IMR-90 (cell line): ENCODE results near the gene RHOT1. TPM values are rescaled to one million over a fixed set of nuclear protein-coding genes. Genes with fewer than 3 reads are reported as not detected.

Experiments used
- ATAC-seq: fragments of 200-7000 bp; cut with Tn5 transposase; 2 replicates; pipeline ENCODE4 v1.9.1; 2020; ENCODE audit warnings: low read depth, mild to moderate bottlenecking, moderate library complexity
- BruUV-seq: library from RNA; stranded (reverse); fragments of 400-500 nt; replicated peaks from 2 replicates; lab custom pipeline; 2021; lab: Mats Ljungman, UMichigan
- CTCF ChIA-PET: fragments of 300-600 bp; formaldehyde crosslinking; extraction: SDS; loops from one replicate; lab custom pipeline; 2021; ENCODE audit warnings: antibody characterized with exemption; lab: Yijun Ruan, JAX
- POLR2A ChIA-PET: fragments of 300-600 bp; sonication (Branson Sonifier 250); formaldehyde crosslinking; loops from one replicate; lab custom pipeline; 2022; ENCODE audit warnings: antibody characterized with exemption; ENCODE audit not compliant: unreplicated experiment; lab: Charles Lee
- DNase-seq: peaks from one replicate; pipeline ENCODE4 v3.0.0; 2013
- H2AFZ ChIP-seq: replicated peaks from 2 replicates; pipeline ENCODE3; 2013; ENCODE audit warnings: low read length, mild to moderate bottlenecking; ENCODE audit not compliant: poor library complexity
- H2AK5ac ChIP-seq: 2 replicates; pipeline ENCODE4 v1.6.1; 2013; ENCODE audit warnings: low read depth, low read length, inconsistent platforms
- H2AK9ac ChIP-seq: replicated peaks from 2 replicates; pipeline ENCODE3; 2013; ENCODE audit warnings: mild to moderate bottlenecking, low read depth, low read length, moderate library complexity; ENCODE audit not compliant: poor library complexity
- H2BK120ac ChIP-seq: 2 replicates; pipeline ENCODE4 v1.6.1; 2013; ENCODE audit warnings: low read depth, low read length, inconsistent platforms
- H2BK15ac ChIP-seq: 3 replicates; pipeline ENCODE4 v1.6.1; 2013; ENCODE audit warnings: low read depth, low read length, inconsistent platforms
- H2BK20ac ChIP-seq: 2 replicates; pipeline ENCODE4 v1.6.1; 2013; ENCODE audit warnings: low read depth, mild to moderate bottlenecking, inconsistent platforms, low read length, moderate library complexity
- H2BK5ac ChIP-seq: 2 replicates; pipeline ENCODE4 v1.6.1; 2013; ENCODE audit warnings: mild to moderate bottlenecking, low read depth, low read length, inconsistent platforms; ENCODE audit not compliant: poor library complexity, severe bottlenecking
- H3K14ac ChIP-seq: replicated peaks from 2 replicates; pipeline ENCODE4 v1.6.1; 2013; ENCODE audit warnings: low read depth, low read length, inconsistent platforms
- H3K18ac ChIP-seq: 2 replicates; pipeline ENCODE4 v1.6.1; 2013; ENCODE audit warnings: low read depth, low read length, control low read depth
- H3K23ac ChIP-seq: 2 replicates; pipeline ENCODE4 v1.6.1; 2013; ENCODE audit warnings: low read depth, low read length, inconsistent platforms
- H3K27ac ChIP-seq: 2 replicates; pipeline ENCODE4 v1.5.1; 2013; ENCODE audit warnings: mild to moderate bottlenecking, control low read depth, low read length; ENCODE audit not compliant: insufficient read depth
- H3K27me3 ChIP-seq: 2 replicates; pipeline ENCODE4 v1.6.1; 2013; ENCODE audit warnings: low read length; ENCODE audit not compliant: control insufficient read depth, insufficient read depth
- H3K36me3 ChIP-seq: 2 replicates; pipeline ENCODE4 v1.6.1; 2013; ENCODE audit warnings: low read length, mixed read lengths; ENCODE audit not compliant: control insufficient read depth, insufficient read depth
- H3K4ac ChIP-seq: 2 replicates; pipeline ENCODE4 v1.6.1; 2013; ENCODE audit warnings: low read depth, low read length, inconsistent platforms
- H3K4me1 ChIP-seq: 2 replicates; pipeline ENCODE4 v1.6.1; 2013; ENCODE audit warnings: low read length, mixed read lengths; ENCODE audit not compliant: control insufficient read depth, insufficient read depth
- H3K4me2 ChIP-seq: 2 replicates; pipeline ENCODE4 v1.6.1; 2013; ENCODE audit warnings: low read depth, mild to moderate bottlenecking, control low read depth, low read length, moderate library complexity
- H3K4me3 ChIP-seq: 2 replicates; pipeline ENCODE4 v1.5.1; 2013; ENCODE audit warnings: low read depth, mild to moderate bottlenecking, control low read depth, low read length, moderate library complexity; ENCODE audit not compliant: insufficient read depth
- H3K56ac ChIP-seq: 2 replicates; pipeline ENCODE4 v1.6.1; 2013; ENCODE audit warnings: low read length, inconsistent platforms; ENCODE audit not compliant: insufficient read depth; ENCODE audit errors: extremely low read depth
- H3K79me1 ChIP-seq, 2 experiments: 2 replicates each; pipeline ENCODE4 v1.6.1; 2013; ENCODE audit warnings: low read length in 2 of 2, inconsistent platforms in 1 of 2, low read depth in 1 of 2
- H3K9ac ChIP-seq: 2 replicates; pipeline ENCODE4 v1.6.1; 2013; ENCODE audit warnings: low read depth, low read length, control low read depth
- H3K9me1 ChIP-seq: 2 replicates; pipeline ENCODE4 v1.6.1; 2013; ENCODE audit warnings: low read length, inconsistent platforms; ENCODE audit not compliant: insufficient read depth
- H3K9me3 ChIP-seq: 2 replicates; pipeline ENCODE4 v1.6.1; 2013; ENCODE audit warnings: low read length; ENCODE audit not compliant: control insufficient read depth, insufficient read depth
- H4K20me1 ChIP-seq: 2 replicates; pipeline ENCODE4 v1.6.1; 2013; ENCODE audit warnings: low read length, inconsistent platforms; ENCODE audit not compliant: insufficient read depth
- H4K5ac ChIP-seq: 2 replicates; pipeline ENCODE4 v1.6.1; 2013; ENCODE audit warnings: mild to moderate bottlenecking, low read depth, low read length, control low read depth
- H4K8ac ChIP-seq, 2 experiments: 2 replicates each; pipeline ENCODE4 v1.6.1; 2013; ENCODE audit warnings: low read depth in 2 of 2, low read length in 2 of 2, control low read depth in 1 of 2, inconsistent platforms in 1 of 2
- H4K91ac ChIP-seq: 2 replicates; pipeline ENCODE4 v1.6.1; 2013; ENCODE audit warnings: low read depth, low read length, inconsistent platforms; ENCODE audit not compliant: insufficient read depth
- BHLHE40 ChIP-seq: fragments of 150-350 bp; IDR thresholded peaks from 2 replicates; pipeline ENCODE4 v1.6.1; 2016; ENCODE audit warnings: mild to moderate bottlenecking, low read depth, low read length
- CEBPB ChIP-seq: IDR thresholded peaks from 2 replicates; pipeline ENCODE4 v1.6.1; 2012; ENCODE audit warnings: low read depth, low read length, improper control_type of control experiment
- CHD1 ChIP-seq: IDR thresholded peaks from 2 replicates; pipeline ENCODE4 v1.6.1; 2012; ENCODE audit warnings: low read depth, low read length, improper control_type of control experiment
- FOS ChIP-seq: fragments of 150-350 bp; IDR thresholded peaks from 2 replicates; pipeline ENCODE4 v1.6.1; 2016; ENCODE audit warnings: low read depth, low read length
- MAFK ChIP-seq: IDR thresholded peaks from 2 replicates; pipeline ENCODE4 v1.6.1; 2012; ENCODE audit warnings: low read depth, low read length, improper control_type of control experiment
- MAZ ChIP-seq: IDR thresholded peaks from 2 replicates; pipeline ENCODE4 v1.6.1; 2012; ENCODE audit warnings: low read depth, mild to moderate bottlenecking, low read length, improper control_type of control experiment, moderate library complexity, borderline replicate concordance
- MXI1 ChIP-seq: IDR thresholded peaks from 2 replicates; pipeline ENCODE4 v1.6.1; 2012; ENCODE audit warnings: low read depth, mild to moderate bottlenecking, low read length, moderate library complexity, borderline replicate concordance
- NFE2L2 ChIP-seq: fragments of 150-350 bp; IDR thresholded peaks from 2 replicates; pipeline ENCODE4 v1.6.1; 2016; ENCODE audit warnings: low read depth, mild to moderate bottlenecking, low read length
- POLR2A ChIP-seq: IDR thresholded peaks from 2 replicates; pipeline ENCODE4 v1.6.1; 2012; ENCODE audit warnings: mild to moderate bottlenecking, low read depth, low read length
- RAD21 ChIP-seq: IDR thresholded peaks from 2 replicates; pipeline ENCODE4 v1.6.1; 2012; ENCODE audit warnings: low read length, improper control_type of control experiment
- RCOR1 ChIP-seq: IDR thresholded peaks from 2 replicates; pipeline ENCODE4 v1.6.1; 2012; ENCODE audit warnings: mild to moderate bottlenecking, low read length, improper control_type of control experiment; ENCODE audit not compliant: insufficient replicate concordance
- RFX5 ChIP-seq: IDR thresholded peaks from 2 replicates; pipeline ENCODE4 v1.8.0; 2012; ENCODE audit warnings: low read depth, mild to moderate bottlenecking, low read length, moderate library complexity
- SMC3 ChIP-seq: fragments of 150-350 bp; IDR thresholded peaks from 2 replicates; pipeline ENCODE4 v1.6.1; 2016; ENCODE audit warnings: low read depth, mild to moderate bottlenecking, antibody characterized with exemption, low read length, moderate library complexity
- WGBS, 2 experiments: methylation state at CpG; one replicate each; pipeline versions ENCODE4 v1.1.5 to v1.1.7; 2013; ENCODE audit warnings: missing lambda C conversion rate in 2 of 2; ENCODE audit not compliant: insufficient read length in 1 of 2; ENCODE audit errors: extremely low coverage in 2 of 2; 5-methylcytosine and 5-hydroxymethylcytosine counted together
- dilution Hi-C: fragments of 300-500 bp; cut with HindIII; formaldehyde crosslinking; loops from one replicate; pipeline ENCODE4 v1.14.3; 2018; ENCODE audit warnings: low sequenced_read_pairs; ENCODE audit not compliant: unreplicated experiment
- in situ Hi-C: fragments of 300-500 bp; cut with MboI; formaldehyde crosslinking; loops from 3 replicates; pipeline ENCODE4 v1.14.3; 2019; ENCODE audit warnings: low sequenced_read_pairs, inconsistent platforms, mixed read lengths
- intact Hi-C: fragments of 100-400 bp; cut with micrococcal nuclease; formaldehyde crosslinking; loops from 2 replicates; pipeline ENCODE4 v1.10.0; 2022
- polyA plus RNA-seq, 3 experiments: library from polyadenylated mRNA; depleted of rRNA; stranded (reverse); fragments of >200 nt; gene quantifications; 2 replicates each; pipeline ENCODE4 v1.2.3, GENCODE V29; 2012; ENCODE audit warnings: low replicate concordance in 1 of 3
- total RNA-seq: library from RNA; depleted of rRNA; stranded (reverse); fragments of >200 nt; gene quantifications from 2 replicates; pipeline ENCODE4 v1.2.3, GENCODE V29; 2012
- TF ChIP-seq, protein P1 (sequence below): fragments of 150-350 bp; IDR thresholded peaks from 2 replicates; pipeline ENCODE4 v1.6.1; 2017; ENCODE audit warnings: mild to moderate bottlenecking, antibody characterized with exemption, low read length, low read depth
- TF ChIP-seq, protein P2 (sequence below): conservative IDR thresholded peaks from 2 replicates; pipeline ENCODE4 v1.5.1; 2012; ENCODE audit warnings: mild to moderate bottlenecking, low read depth, low read length, improper control_type of control experiment
- TF ChIP-seq, protein P3 (sequence below): fragments of 150-350 bp; IDR thresholded peaks from 2 replicates; pipeline ENCODE4 v1.6.1; 2016; ENCODE audit warnings: low read depth, mild to moderate bottlenecking, low read length, moderate library complexity, borderline replicate concordance

Gene RHOT1
- total and polyA plus RNA-seq, 2 of the 4 experiments (the other 2 are of a cell fraction) = 27.4 to 27.6 TPM

DNA sequence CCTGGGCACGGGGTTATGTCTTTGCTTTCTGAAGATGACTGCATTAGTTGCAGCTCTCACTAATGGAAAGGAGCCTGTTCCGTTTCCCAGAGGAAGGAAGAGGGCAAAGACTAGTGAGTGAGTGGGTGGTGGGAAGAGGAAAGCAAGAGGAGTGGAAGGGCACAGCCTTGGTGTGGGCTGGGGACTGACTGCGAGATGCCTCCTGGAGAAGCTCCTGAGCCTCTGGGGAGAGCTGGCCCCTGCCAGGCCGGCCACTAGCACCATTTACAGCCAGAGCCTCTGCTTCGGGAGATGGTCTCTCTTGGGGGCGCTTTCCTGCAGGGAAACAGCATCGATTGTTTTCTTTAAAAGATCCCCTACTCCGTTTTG is 122.5 kb downstream of the RHOT1 start:
- H3K56ac ChIP-seq = no peak overlapping the region
- no peak overlapping the region for H3K27ac ChIP-seq
- BruUV-seq = no TSS peak
- DNase-seq = no peak
- no peaks in the 10 kb centered on the region for H3K36me3 ChIP-seq
- H3K4me2 ChIP-seq = no peak overlapping the region
- CTCF ChIA-PET = no interaction called here
- H4K91ac ChIP-seq = no peak overlapping the region
- no peak overlapping the region for H3K18ac ChIP-seq
- intact Hi-C loops (no loop called here), dilution Hi-C loops (no loop called here), in situ Hi-C loops (no loop called here)
- H3K4me3 ChIP-seq = no peak overlapping the region
- H3K9ac ChIP-seq = no peak overlapping the region
- TF ChIP-seq NFE2L2 (no peak), CEBPB (no peak), RAD21 (no peak), FOS (no peak), MAZ (no peak), RFX5 (no peak), POLR2A (no peak), BHLHE40 (no peak), MXI1 (no peak), RCOR1 (no peak), MAFK (no peak), SMC3 (no peak), CHD1 (no peak)
- TF ChIP-seq, protein P1, sequence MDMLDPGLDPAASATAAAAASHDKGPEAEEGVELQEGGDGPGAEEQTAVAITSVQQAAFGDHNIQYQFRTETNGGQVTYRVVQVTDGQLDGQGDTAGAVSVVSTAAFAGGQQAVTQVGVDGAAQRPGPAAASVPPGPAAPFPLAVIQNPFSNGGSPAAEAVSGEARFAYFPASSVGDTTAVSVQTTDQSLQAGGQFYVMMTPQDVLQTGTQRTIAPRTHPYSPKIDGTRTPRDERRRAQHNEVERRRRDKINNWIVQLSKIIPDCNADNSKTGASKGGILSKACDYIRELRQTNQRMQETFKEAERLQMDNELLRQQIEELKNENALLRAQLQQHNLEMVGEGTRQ = no peak
- TF ChIP-seq, protein P2, sequence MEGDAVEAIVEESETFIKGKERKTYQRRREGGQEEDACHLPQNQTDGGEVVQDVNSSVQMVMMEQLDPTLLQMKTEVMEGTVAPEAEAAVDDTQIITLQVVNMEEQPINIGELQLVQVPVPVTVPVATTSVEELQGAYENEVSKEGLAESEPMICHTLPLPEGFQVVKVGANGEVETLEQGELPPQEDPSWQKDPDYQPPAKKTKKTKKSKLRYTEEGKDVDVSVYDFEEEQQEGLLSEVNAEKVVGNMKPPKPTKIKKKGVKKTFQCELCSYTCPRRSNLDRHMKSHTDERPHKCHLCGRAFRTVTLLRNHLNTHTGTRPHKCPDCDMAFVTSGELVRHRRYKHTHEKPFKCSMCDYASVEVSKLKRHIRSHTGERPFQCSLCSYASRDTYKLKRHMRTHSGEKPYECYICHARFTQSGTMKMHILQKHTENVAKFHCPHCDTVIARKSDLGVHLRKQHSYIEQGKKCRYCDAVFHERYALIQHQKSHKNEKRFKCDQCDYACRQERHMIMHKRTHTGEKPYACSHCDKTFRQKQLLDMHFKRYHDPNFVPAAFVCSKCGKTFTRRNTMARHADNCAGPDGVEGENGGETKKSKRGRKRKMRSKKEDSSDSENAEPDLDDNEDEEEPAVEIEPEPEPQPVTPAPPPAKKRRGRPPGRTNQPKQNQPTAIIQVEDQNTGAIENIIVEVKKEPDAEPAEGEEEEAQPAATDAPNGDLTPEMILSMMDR = no peak
- TF ChIP-seq, protein P3, sequence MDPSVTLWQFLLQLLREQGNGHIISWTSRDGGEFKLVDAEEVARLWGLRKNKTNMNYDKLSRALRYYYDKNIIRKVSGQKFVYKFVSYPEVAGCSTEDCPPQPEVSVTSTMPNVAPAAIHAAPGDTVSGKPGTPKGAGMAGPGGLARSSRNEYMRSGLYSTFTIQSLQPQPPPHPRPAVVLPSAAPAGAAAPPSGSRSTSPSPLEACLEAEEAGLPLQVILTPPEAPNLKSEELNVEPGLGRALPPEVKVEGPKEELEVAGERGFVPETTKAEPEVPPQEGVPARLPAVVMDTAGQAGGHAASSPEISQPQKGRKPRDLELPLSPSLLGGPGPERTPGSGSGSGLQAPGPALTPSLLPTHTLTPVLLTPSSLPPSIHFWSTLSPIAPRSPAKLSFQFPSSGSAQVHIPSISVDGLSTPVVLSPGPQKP = no peak
- no peak overlapping the region for H4K8ac ChIP-seq
- no peak overlapping the region for H2AK9ac ChIP-seq
- H4K5ac ChIP-seq = no peak overlapping the region
- H3K9me3 ChIP-seq = no peaks in the 10 kb centered on the region
- no peak overlapping the region for H2BK5ac ChIP-seq
- no peak for ATAC-seq
- H3K4me1 ChIP-seq = no peaks in the 10 kb centered on the region; the same call in 1 of the 2 replicates
- no peak overlapping the region for H2AK5ac ChIP-seq
- peaks cover 79% of the 10 kb centered on the region for H3K27me3 ChIP-seq
- H4K20me1 ChIP-seq = no peaks in the 10 kb centered on the region; the same call in none of the 2 replicates
- H2BK15ac ChIP-seq = no peak overlapping the region
- H3K4ac ChIP-seq = no peak overlapping the region
- no peak overlapping the region for H3K23ac ChIP-seq
- H3K9me1 ChIP-seq = peaks cover 5% of the 10 kb centered on the region; the same call in 1 of the 2 replicates
- WGBS, 2 experiments = 33% methylated on average over 3 of the region's 8 CpGs; no CpG with 5 or more reads in 1 of the 2 experiments
- H2BK20ac ChIP-seq = no peak overlapping the region
- POLR2A ChIA-PET = no interaction called here
- H3K14ac ChIP-seq = no peak overlapping the region
- no peak overlapping the region for H2AFZ ChIP-seq
- no peak overlapping the region for H2BK120ac ChIP-seq
- H3K79me1 ChIP-seq = no peaks in the 10 kb centered on the region
